ENCODE data around the gene ZBTB40. TPM values are rescaled to one million over a fixed set of nuclear protein-coding genes. Genes with fewer than 3 reads are reported as not detected.

Gene ZBTB40
- total and polyA plus RNA-seq, 4 donors: 2.1 to 11.2 (median 4.6) TPM

- no peak for DNase-seq (ENCODE audit: low spot score)
- no peak for TF ChIP-seq NR2F2 (IDR thresholded peaks at IDR 0.05)
- no peak for TF ChIP-seq REST (IDR thresholded peaks at IDR 0.05)
- TF ChIP-seq GABPA (IDR thresholded peaks at IDR 0.05 in 1 of 2, conservative IDR thresholded peaks at IDR 0.05 in 1 of 2): no peak
- TF ChIP-seq YY1 (IDR thresholded peaks at IDR 0.05): no peak
- no peak for TF ChIP-seq CTCF (IDR thresholded peaks at IDR 0.05; ENCODE audit: low read depth, low read length, missing input control)
- TF ChIP-seq RXRA (IDR thresholded peaks at IDR 0.05): no peak
- TF ChIP-seq HNF4G (IDR thresholded peaks at IDR 0.05): no peak
- TF ChIP-seq ATF3 (IDR thresholded peaks at IDR 0.05): no peak
- no peak for TF ChIP-seq ZBTB33 (IDR thresholded peaks at IDR 0.05)
- no peak for TF ChIP-seq FOXA1 (IDR thresholded peaks at IDR 0.05)
- no peak for TF ChIP-seq FOXA2 (IDR thresholded peaks at IDR 0.05)
- TF ChIP-seq MAX (IDR thresholded peaks at IDR 0.05): no peak
- no peak for TF ChIP-seq TAF1 (conservative IDR thresholded peaks at IDR 0.05)
- TF ChIP-seq JUND (IDR thresholded peaks at IDR 0.05): no peak
- TF ChIP-seq RAD21 (IDR thresholded peaks at IDR 0.05): no peak
- no peak for TF ChIP-seq EGR1 (IDR thresholded peaks at IDR 0.05; ENCODE audit: low read depth in 2 of 2)
- TF ChIP-seq SP1 (IDR thresholded peaks at IDR 0.05): no peak
- no peak for TF ChIP-seq HNF4A (conservative IDR thresholded peaks at IDR 0.05)
- H3K4me3 ChIP-seq (ENCODE audit: low read depth in 1 of 3, low read length in 3 of 3): no peak overlapping the region
- peaks cover 0 to 29% (median 13%) of the 10 kb centered on the region in 4 donors for H3K36me3 ChIP-seq (ENCODE audit: control insufficient read depth in 4 of 4, insufficient read depth in 3 of 4, low read depth in 1 of 4, low read length in 3 of 4)
- 77% methylated on average over 6 of the region's 6 CpGs for WGBS
- H3K27ac ChIP-seq (ENCODE audit: low read depth in 1 of 2, low read length in 2 of 2): no peak overlapping the region
- no peaks in the 10 kb centered on the region for H3K27me3 ChIP-seq (ENCODE audit: control insufficient read depth in 4 of 4, insufficient read depth in 4 of 4, low read length in 3 of 4)
- H3K9ac ChIP-seq (ENCODE audit: low read depth in 1 of 2, low read length in 2 of 2): no peak overlapping the region
- H3K4me1 ChIP-seq (ENCODE audit: control insufficient read depth in 4 of 4, insufficient read depth in 4 of 4, low read length in 3 of 4): no peaks in the 10 kb centered on the region
- H3K9me3 ChIP-seq (ENCODE audit: control insufficient read depth in 4 of 4, low read length in 3 of 4): no peaks in the 10 kb centered on the region
Observed at GRCh38 chr1:22531251-22531650, 79.6 kb downstream of the ZBTB40 start.
